Tibial nerve (tissue), 4 donors: ENCODE results near the gene CAMKK2. TPM values are rescaled to one million over a fixed set of nuclear protein-coding genes. Genes with fewer than 3 reads are reported as not detected.

Experiments
- DNase-seq, 2 donors: peaks; one replicate each; pipeline ENCODE4 v3.0.0-alpha.2; 2019; ENCODE audit warnings: low spot score in 2 of 2
- H3K27ac ChIP-seq, 4 donors: fragments of 200-600 bp; sonication (generic) in 3 of 4; one replicate each; pipeline ENCODE4 v1.5.1; 2017 to 2019; ENCODE audit warnings: mild to moderate bottlenecking in 1 of 4
- H3K27me3 ChIP-seq, 2 donors: fragments of 200-600 bp; sonication (generic) in 1 of 2; one replicate each; pipeline versions ENCODE4 v1.5.1 to v1.6.0; 2017 to 2019
- H3K36me3 ChIP-seq, 3 donors: fragments of 200-600 bp; sonication (generic); one replicate each; pipeline ENCODE4 v1.5.1; 2018 to 2019
- H3K4me1 ChIP-seq, 4 donors: fragments of 200-600 bp; sonication (generic) in 3 of 4; one replicate each; pipeline ENCODE4 v1.5.1; 2017 to 2019
- H3K4me3 ChIP-seq, 4 donors: fragments of 200-600 bp; sonication (generic) in 3 of 4; one replicate each; pipeline ENCODE4 v1.5.1; 2017 to 2019; ENCODE audit warnings: mild to moderate bottlenecking in 1 of 4, moderate library complexity in 1 of 4
- H3K9me3 ChIP-seq, 4 donors: fragments of 200-600 bp; sonication (generic) in 3 of 4; one replicate each; pipeline ENCODE4 v1.5.1; 2017 to 2019
- CTCF ChIP-seq, 5 experiments: fragments of 200-600 bp in 3 of 5; fragments of 450-650 bp in 2 of 5; sonication (generic) in 3 of 5; IDR thresholded peaks; one replicate each; pipeline ENCODE4 v1.5.1; 2016 to 2019; ENCODE audit warnings: antibody characterized with exemption in 5 of 5, mild to moderate bottlenecking in 3 of 5, moderate library complexity in 2 of 5
- EP300 ChIP-seq, 2 donors: sonication (generic); formaldehyde crosslinking; IDR thresholded peaks; one replicate each; pipeline ENCODE4 v1.6.1; 2017; ENCODE audit warnings: antibody characterized with exemption in 2 of 2, mild to moderate bottlenecking in 1 of 2
- POLR2A ChIP-seq, 2 donors: fragments of 450-650 bp; IDR thresholded peaks; one replicate each; pipeline ENCODE4 v1.6.1; 2017; ENCODE audit warnings: antibody characterized with exemption in 2 of 2, mild to moderate bottlenecking in 2 of 2, moderate library complexity in 2 of 2
- WGBS, 2 donors: methylation state at CpG; one replicate each; pipeline ENCODE4 v1.1.5; 2018; 5-methylcytosine and 5-hydroxymethylcytosine counted together
- total RNA-seq, 4 donors: library from RNA; depleted of rRNA; stranded (reverse); fragments of >200 nt; gene quantifications; one replicate each; pipeline ENCODE4 v1.1.0, GENCODE V29; 2016

Gene CAMKK2
- total RNA-seq, 4 donors from 2014 or later: 31.0 to 39.9 (median 32.9) TPM

GRCh38 chr12:121214855-121215745 lies 81.4 kb downstream of the CAMKK2 start:
- Histone ChIP-seq H3K27me3 (no peaks in the 10 kb centered on the region), H3K36me3 (peaks cover 0 to 39% (median 10%) of the 10 kb centered on the region in 3 donors), H3K27ac (peak overlapping the region in 3 of 4 donors; percentile 51 to 73 (median 57)), H3K9me3 (no peaks in the 10 kb centered on the region), H3K4me1 (peaks cover 0 to 30% (median 18%) of the 10 kb centered on the region in 4 donors), H3K4me3 (no peak overlapping the region)
- WGBS, 2 donors: 60 to 66% methylated on average over 14 of the region's 14 CpGs
- TF ChIP-seq EP300 (IDR thresholded peaks at IDR 0.05): no peak
- no peak for TF ChIP-seq CTCF (IDR thresholded peaks at IDR 0.05)
- no peak for TF ChIP-seq POLR2A (IDR thresholded peaks at IDR 0.05)
- no peak for DNase-seq

GRCh38 chr12:121214166-121214777 lies 82.2 kb downstream of the CAMKK2 start:
- Histone ChIP-seq H3K27me3 (no peaks in the 10 kb centered on the region), H3K4me1 (peaks cover 0 to 30% (median 19%) of the 10 kb centered on the region in 4 donors), H3K36me3 (peaks cover 0 to 39% (median 10%) of the 10 kb centered on the region in 3 donors), H3K9me3 (no peaks in the 10 kb centered on the region), H3K27ac (peak overlapping the region in 3 of 4 donors; percentile 51 to 73 (median 57)), H3K4me3 (no peak overlapping the region)
- no peak for DNase-seq
- TF ChIP-seq EP300 (IDR thresholded peaks at IDR 0.05) (no peak), CTCF (IDR thresholded peaks at IDR 0.05) (no peak), POLR2A (IDR thresholded peaks at IDR 0.05) (no peak)
- 78 to 81% methylated on average over 11 of the region's 11 CpGs for WGBS, 2 donors

GRCh38 chr12:121212875-121213274 lies 83.6 kb downstream of the CAMKK2 start:
- Histone ChIP-seq H3K4me1 (peaks cover 0 to 37% (median 20%) of the 10 kb centered on the region in 4 donors), H3K36me3 (peaks cover 0 to 25% (median under 1%) of the 10 kb centered on the region in 3 donors), H3K27ac (no peak overlapping the region), H3K4me3 (no peak overlapping the region), H3K27me3 (no peaks in the 10 kb centered on the region), H3K9me3 (no peaks in the 10 kb centered on the region)
- 93 to 100% methylated on average over 5 of the region's 5 CpGs for WGBS, 2 donors
- TF ChIP-seq POLR2A (IDR thresholded peaks at IDR 0.05) (no peak), EP300 (IDR thresholded peaks at IDR 0.05) (no peak), CTCF (IDR thresholded peaks at IDR 0.05) (no peak)
- no peak for DNase-seq

GRCh38 chr12:121209624-121210572 lies 86.6 kb downstream of the CAMKK2 start, which contains the start of gene P2RX4:
TSS of gene P2RX4 (plus strand) at chr12:121210129. CDS start at chr12:121210165, 36 bp downstream.
- Histone ChIP-seq H3K4me3 (peak within 1 kb of the TSS; percentile 64 to 93 (median 74)), H3K27me3 (no peaks in the 10 kb centered on the region), H3K36me3 (peaks cover 0 to 12% (median 0%) of the 10 kb centered on the region in 3 donors), H3K4me1 (peaks cover 0 to 34% (median 15%) of the 10 kb centered on the region in 4 donors), H3K9me3 (no peaks in the 10 kb centered on the region), H3K27ac (peak within 1 kb of the TSS; percentile 56 to 97 (median 92))
- WGBS, 2 donors: 13 to 23% methylated on average over 30 to 50 of the region's 97 CpGs
- peak; percentile 82 to 84 for TF ChIP-seq POLR2A (IDR thresholded peaks at IDR 0.05)
- peak in 1 of 2 donors; percentile 82 for TF ChIP-seq EP300 (IDR thresholded peaks at IDR 0.05)
- TF ChIP-seq CTCF (IDR thresholded peaks at IDR 0.05): peak; percentile 28 to 45 (median 37)
- peak; percentile 54 to 64 for DNase-seq
